Measurements from ENCODE around the gene NUMA1. TPM values are rescaled to one million over a fixed set of nuclear protein-coding genes. Genes with fewer than 3 reads are reported as not detected.

NUMA1 gene
- polyA plus RNA-seq, 3 donors = 4.1 to 91.2 (median 12.4) TPM

- H3K9me3 ChIP-seq (replicated peaks in 1 of 2; ENCODE audit: control insufficient read depth in 1 of 2, insufficient read depth in 1 of 2, low read length in 2 of 2) = no peaks in the 10 kb centered on the region
- intact Hi-C loops (cut with micrococcal nuclease) = no loop called here
Measured at GRCh38 chr11:71971680-71972079, 108.7 kb downstream of the NUMA1 start.

DNA sequence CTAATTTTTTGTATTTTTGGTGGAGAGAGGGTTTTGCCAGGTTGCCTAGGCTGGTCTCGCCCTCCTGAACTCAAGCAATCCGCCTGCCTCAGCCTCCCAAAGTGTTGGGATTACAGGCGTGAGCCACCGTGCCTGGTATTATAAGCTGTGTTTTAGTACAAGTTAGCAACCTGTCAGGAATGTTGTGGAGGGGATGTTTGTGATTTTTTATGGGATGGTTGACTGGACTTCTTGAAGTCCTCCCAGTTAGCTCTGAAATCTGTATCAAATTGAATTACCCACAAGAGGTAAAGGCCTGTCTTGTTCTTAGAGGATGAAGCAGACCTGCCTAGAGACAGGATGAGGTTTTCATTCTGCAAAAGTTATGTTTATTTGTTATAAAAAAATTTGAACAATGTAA lies 115.7 kb downstream of the NUMA1 start:
- peak overlapping the region in 1 of 7 donors; percentile 5 for H3K27ac Mint-ChIP-seq

More at GRCh38 chr11:71971680-71972079, 108.7 kb downstream of the NUMA1 start:
- no peaks in the 10 kb centered on the region for H3K9me3 Mint-ChIP-seq
- Histone ChIP-seq H3K4me1 (ENCODE audit: control insufficient read depth in 1 of 2, insufficient read depth in 2 of 2, low read length in 2 of 2) (no peaks in the 10 kb centered on the region), H4K20me1 (ENCODE audit: insufficient read depth, low read length) (no peaks in the 10 kb centered on the region), H3K79me2 (ENCODE audit: insufficient read depth, low read length) (no peaks in the 10 kb centered on the region), H3K4me2 (replicated peaks; ENCODE audit: extremely low read depth, low read length, poor library complexity, severe bottlenecking) (no peak overlapping the region), H3K36me3 (replicated peaks in 1 of 2; ENCODE audit: control insufficient read depth in 1 of 2, insufficient read depth in 2 of 2, low read length in 2 of 2) (peaks cover 26 to 72% of the 10 kb centered on the region in 2 donors), H3K4me3 (replicated peaks in 1 of 3; ENCODE audit: low read depth in 2 of 3, low read length in 3 of 3) (no peak overlapping the region), H3K9ac (ENCODE audit: insufficient read depth, low read length, poor library complexity, severe bottlenecking) (no peak overlapping the region), H3K27me3 (ENCODE audit: control insufficient read depth in 2 of 2, insufficient read depth in 2 of 2, low read length in 2 of 2) (no peaks in the 10 kb centered on the region), H2AFZ (ENCODE audit: insufficient read depth, low read depth, low read length, poor library complexity, severe bottlenecking) (no peak overlapping the region), H3K27ac (ENCODE audit: low read depth in 1 of 2, low read length in 2 of 2) (no peak overlapping the region)
- H3K27ac Mint-ChIP-seq = no peak overlapping the region
- H3K27me3 Mint-ChIP-seq (ENCODE audit: low read depth in 3 of 3) = no peaks in the 10 kb centered on the region
- no peaks in the 10 kb centered on the region for H3K4me1 Mint-ChIP-seq
- H3K4me3 Mint-ChIP-seq = no peak overlapping the region
- DNase-seq = no peak
- 100% methylated on average over 1 of the region's 2 CpGs for WGBS (ENCODE audit: insufficient coverage)
- H3K36me3 Mint-ChIP-seq = peaks cover 45 to 49% of the 10 kb centered on the region in 2 donors
- no peak for TF ChIP-seq CTCF (IDR thresholded peaks at IDR 0.05)

More for the DNA sequence above, 115.7 kb downstream of the NUMA1 start:
- Histone ChIP-seq H3K79me2 (ENCODE audit: insufficient read depth, low read length) (no peaks in the 10 kb centered on the region), H3K4me1 (ENCODE audit: control insufficient read depth in 1 of 2, insufficient read depth in 2 of 2, low read length in 2 of 2) (peaks cover 8 to 21% of the 10 kb centered on the region in 2 donors), H3K27ac (ENCODE audit: low read depth in 1 of 2, low read length in 2 of 2) (no peak overlapping the region), H4K20me1 (ENCODE audit: insufficient read depth, low read length) (no peaks in the 10 kb centered on the region), H2AFZ (ENCODE audit: insufficient read depth, low read depth, low read length, poor library complexity, severe bottlenecking) (no peak overlapping the region), H3K4me2 (replicated peaks; ENCODE audit: extremely low read depth, low read length, poor library complexity, severe bottlenecking) (no peak overlapping the region), H3K27me3 (ENCODE audit: control insufficient read depth in 2 of 2, insufficient read depth in 2 of 2, low read length in 2 of 2) (no peaks in the 10 kb centered on the region), H3K4me3 (replicated peaks in 1 of 3; ENCODE audit: low read depth in 2 of 3, low read length in 3 of 3) (no peak overlapping the region), H3K36me3 (replicated peaks in 1 of 2; ENCODE audit: control insufficient read depth in 1 of 2, insufficient read depth in 2 of 2, low read length in 2 of 2) (peaks cover 7 to 52% of the 10 kb centered on the region in 2 donors), H3K9ac (ENCODE audit: insufficient read depth, low read length, poor library complexity, severe bottlenecking) (no peak overlapping the region), H3K9me3 (replicated peaks in 1 of 2; ENCODE audit: control insufficient read depth in 1 of 2, insufficient read depth in 1 of 2, low read length in 2 of 2) (no peaks in the 10 kb centered on the region)
- H3K36me3 Mint-ChIP-seq = peaks cover 27 to 39% of the 10 kb centered on the region in 2 donors
- WGBS (ENCODE audit: insufficient coverage) = 100% methylated on average over 2 of the region's 4 CpGs
- DNase-seq = no peak
- H3K4me1 Mint-ChIP-seq = peaks cover 12% of the 10 kb centered on the region
- peaks cover 0 to 4% (median 2%) of the 10 kb centered on the region in 3 donors for H3K27me3 Mint-ChIP-seq (ENCODE audit: low read depth in 3 of 3)
- no peak for TF ChIP-seq CTCF (IDR thresholded peaks at IDR 0.05)
- H3K4me3 Mint-ChIP-seq = no peak overlapping the region
- H3K9me3 Mint-ChIP-seq = peaks cover 0 to 5% (median 0%) of the 10 kb centered on the region in 7 donors
- intact Hi-C loops (cut with micrococcal nuclease) = no loop called here
